DMS153 treated with DMSO at 0.1 percent for 48 hours (cell line): ENCODE measurements around the gene KRT80.
A peak's percentile ranks its signal among the peaks of the same experiment; 100 is the strongest.

Experiments
- DNase-seq: peaks from one replicate; lab custom pipeline; 2025; ENCODE audit not compliant: unreplicated experiment; lab: John Stamatoyannopoulos, UW

The KRT80 gene

DNA sequence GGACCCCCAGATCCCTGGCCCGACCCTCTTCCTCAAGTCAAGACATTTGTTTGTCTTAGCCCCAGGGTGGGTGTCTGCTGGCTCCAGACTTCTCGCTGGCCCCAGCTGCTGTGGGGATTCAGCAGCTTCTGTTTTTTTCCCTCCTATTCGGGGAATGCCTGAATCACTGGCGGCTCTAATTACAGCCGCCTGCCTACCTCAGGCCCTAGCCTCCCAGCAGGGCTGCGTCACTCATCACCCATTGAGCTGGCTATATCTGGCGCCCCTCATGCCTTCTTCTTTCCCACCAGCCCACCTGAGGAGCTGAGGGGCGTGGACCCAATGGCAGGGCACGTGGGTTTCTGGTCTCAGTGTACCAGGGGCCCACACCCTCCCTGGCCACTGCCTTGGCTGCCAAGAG is 10.1 kb downstream of the KRT80 start:
- DNase-seq = no peak

- DNase-seq = no peak
Measured at GRCh38 chr12:52180971-52181628, 10.7 kb downstream of the KRT80 start.

DNA sequence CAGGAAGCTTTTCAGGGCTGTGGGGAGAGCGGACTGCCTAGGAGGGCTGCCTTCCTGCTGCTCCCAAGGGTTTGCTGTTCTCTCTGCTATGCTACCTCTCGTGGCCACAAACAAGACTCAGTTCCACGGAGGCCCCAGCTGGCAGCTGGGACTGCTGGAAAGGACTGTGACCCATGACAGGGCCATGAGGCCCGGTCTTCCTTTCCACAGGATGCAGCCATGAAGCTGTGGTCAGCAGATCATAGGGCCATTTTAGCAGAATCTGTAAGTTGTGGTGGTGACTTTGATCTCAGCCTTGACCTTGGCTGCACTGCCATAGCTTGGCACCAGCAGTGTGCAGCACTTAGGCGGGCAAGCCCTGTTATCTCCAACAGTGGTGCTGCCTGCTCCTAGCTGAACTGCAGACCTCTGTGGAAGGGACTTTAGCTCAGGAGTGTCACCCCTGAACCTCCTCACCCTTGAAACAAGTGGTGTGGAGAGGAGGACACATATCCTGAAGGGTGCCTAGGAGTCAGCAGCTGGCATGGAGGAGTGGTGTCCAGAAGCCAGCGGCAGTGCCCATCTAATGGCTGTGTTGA is 12.3 kb downstream of the KRT80 start:
- DNase-seq = no peak

- DNase-seq = no peak
Measured at GRCh38 chr12:52178984-52179383, 12.8 kb downstream of the KRT80 start.

DNA sequence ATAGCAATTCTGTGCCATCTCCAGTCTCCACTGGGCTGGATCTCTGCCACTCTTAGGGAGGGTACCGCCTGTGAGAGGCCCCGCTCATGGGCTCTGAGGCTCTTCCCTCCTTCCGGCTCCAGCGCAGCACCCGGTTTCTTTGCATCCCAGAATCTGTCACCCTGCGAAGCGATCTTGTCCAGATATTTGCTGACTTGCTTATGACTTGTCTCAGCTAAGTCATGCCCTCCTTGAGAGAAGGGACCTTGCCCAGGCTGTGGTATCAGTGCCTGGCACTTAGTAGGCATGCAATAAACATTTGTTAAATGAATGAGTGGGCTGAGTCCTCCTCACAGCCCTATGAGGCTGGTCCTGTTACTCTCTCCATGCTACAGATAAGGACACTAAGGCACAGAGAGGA is 13.4 kb downstream of the KRT80 start:
- no peak for DNase-seq

DNA sequence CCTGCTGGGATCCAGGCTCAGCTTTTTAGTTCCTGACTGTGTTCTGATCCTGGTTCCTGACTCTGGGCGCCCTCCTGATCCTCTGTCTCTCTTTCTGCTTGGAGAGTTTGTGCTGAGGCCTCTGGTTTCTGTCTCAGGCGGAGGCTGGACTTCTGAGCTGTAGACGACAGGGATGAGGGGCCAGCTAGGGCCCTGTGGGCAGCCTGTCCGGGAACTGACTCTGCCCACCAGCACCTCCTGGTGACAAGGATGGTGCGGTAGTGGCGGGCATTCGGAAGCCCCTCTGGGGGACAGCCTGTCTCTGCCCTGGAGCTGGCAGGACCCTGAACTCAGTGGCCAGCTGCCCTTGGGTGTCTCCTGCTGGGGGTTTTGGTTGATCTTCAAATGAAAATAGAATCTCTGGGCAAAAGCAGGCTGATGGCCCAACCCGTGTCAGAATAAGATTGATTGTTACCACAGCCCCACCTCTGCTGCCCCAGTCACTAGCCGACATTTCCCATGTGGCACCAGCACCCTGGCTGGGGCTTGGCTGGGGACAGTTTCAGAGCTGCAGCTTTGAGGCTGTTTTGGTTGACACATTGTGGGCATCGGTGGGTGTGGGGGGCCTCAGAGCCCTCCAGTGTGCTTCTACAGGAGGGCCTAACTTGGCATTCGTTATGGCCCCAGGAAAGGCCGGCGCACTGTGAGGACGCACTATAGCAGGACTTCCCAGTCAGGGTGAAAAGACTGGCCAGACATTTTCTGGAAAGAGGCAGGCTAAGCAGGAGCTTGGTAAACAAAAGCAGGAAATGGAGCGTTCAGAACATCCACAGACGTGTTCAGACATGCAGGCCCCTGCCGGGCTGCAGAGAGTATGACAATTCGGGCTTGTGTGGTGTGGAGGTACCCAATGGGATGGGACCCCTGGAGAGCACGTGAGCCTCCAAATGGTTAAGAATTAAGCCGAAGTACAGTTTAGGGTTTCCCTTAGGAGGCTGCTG is 16.2 kb downstream of the KRT80 start:
- DNase-seq = peak; percentile 71

DNA sequence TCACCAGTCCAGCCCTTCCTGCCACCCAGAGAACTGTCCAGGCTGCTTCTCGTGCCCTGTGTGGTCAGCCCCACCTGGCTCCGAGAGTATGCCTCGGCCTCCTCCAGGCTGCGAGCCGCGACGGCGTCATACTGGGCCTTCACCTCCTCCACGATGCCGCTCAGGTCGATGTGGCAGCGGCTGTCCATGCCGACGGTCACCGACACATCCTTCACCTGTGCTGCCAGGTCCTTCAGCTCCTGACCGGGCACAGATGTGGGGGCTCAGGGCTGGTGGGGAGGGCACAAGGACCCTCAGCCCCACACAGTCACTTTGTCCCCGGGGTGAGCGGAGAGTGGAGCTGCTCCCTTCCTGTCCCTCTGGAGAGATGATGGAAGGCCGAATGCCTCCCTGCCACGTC is 18.3 kb downstream of the KRT80 start:
- no peak for DNase-seq

DNA sequence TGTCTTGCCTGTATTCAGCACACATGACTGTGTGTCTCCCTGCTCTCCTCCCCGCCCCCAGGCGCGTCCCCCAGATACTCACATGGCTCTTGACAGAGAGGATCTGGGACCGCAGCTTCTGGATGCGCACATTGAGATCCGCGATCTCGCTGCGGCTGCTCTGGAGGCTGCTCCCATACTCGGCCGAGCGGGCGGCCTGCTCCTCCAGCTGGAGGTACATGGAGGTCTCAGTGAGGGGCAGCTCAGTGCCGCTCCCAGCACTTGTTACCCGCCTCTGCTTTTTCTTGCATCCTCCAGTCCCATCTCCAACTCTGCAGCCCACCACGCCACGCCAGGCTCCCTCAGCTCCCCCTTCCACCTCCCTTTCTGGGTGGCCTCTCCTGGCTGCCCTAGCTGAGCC is 18.9 kb downstream of the KRT80 start:
- no peak for DNase-seq

DNA sequence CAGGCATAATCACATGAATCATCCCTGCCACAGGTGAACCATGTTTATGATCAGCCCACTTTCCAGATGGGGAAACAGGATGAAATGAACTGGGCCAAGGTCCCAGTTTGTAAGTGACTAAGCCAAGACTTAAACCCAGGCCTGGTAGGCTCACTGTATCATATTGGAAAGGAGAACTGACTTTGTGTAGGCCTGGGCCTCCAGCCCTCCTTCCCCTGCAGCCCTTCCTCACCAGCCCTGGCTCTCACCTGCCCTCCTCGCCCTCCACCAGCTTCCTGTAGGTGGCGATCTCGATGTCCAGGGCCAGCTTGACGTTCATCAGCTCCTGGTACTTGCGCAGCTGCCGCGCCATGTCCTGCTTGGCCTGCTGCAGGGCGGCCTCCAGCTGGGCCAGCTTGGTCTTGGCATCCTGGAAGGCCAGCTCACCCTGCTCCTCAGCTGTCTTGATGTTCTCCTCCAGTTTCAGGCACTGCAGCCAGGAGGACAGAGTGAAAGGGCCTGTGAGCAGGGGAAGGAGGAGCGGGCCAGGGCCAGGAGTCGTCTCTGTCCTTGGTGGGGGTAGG is 19.8 kb downstream of the KRT80 start:
- no peak for DNase-seq

DNA sequence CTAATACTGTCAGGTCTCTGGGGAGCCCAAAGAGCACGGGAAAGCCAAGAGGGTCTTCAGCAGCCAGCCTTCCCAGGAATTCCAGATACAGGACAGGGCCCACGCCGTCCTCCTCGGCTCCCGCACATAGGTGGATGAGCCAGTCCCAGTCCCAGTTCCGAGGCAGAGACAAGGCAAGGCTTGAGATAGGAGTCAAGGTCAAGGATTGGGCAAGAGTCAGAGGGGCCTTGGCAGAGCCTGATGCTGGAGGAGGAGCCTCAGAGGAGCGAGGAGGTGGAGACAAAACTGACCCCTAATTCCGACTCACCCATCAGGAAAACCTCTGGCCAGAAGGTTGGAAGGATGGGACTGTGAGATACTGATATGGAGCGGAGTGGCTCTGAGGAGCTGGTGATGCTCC is 21.0 kb downstream of the KRT80 start:
- DNase-seq = no peak

DNA sequence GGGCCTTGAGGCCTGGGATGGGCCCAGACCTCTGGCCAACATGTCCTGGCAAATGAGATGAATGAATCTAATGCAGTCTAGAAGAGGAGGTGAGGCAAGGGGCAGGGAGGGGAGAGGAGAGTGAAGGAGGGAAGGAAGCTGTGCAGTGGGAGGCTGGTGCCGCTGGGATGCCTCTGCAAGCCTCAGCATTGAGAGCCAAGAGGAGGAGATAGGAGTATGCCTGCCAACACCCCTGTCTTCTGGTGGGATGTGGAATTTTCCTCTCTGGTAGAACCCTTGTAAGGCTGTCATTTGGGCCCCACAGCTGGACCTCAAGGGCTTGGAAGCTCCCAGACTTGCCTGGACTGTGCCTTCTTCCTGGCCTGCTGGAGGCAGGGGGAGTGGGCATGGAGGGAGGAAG is 21.9 kb downstream of the KRT80 start:
- no peak for DNase-seq

GRCh38 chr12:52168019-52168717 is 23.6 kb downstream of the KRT80 start:
- DNase-seq = no peak

GRCh38 chr12:52167526-52167925 is 24.3 kb downstream of the KRT80 start:
- no peak for DNase-seq

GRCh38 chr12:52166672-52167071 is 25.1 kb downstream of the KRT80 start:
- DNase-seq = no peak

- no peak for DNase-seq
Measured at GRCh38 chr12:52165096-52165855, 26.5 kb downstream of the KRT80 start.

- DNase-seq = no peak
Measured at GRCh38 chr12:52164624-52165023, 27.2 kb downstream of the KRT80 start.

DNA sequence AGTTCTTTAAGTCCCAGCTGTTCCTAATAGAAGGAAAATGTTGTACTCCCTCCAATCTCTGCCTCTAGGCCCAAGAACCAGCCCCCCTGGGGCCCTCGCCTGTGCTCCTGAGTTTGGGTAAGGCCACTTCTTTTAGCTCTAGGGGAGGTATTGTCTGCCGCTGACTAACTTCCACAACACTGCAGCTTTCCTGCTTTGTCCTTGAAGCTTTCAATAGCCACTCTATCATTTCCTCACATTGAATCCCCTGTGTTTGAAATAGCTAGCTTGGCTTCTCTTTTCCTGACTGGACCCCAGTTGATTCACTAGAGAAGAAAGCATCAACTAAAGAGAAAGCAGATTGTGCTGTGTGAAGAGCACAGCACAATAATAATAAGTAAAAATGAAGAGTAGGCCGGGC is 28.8 kb downstream of the KRT80 start:
- DNase-seq = no peak

GRCh38 chr12:52160200-52160599 is 31.6 kb downstream of the KRT80 start:
- no peak for DNase-seq

GRCh38 chr12:52157566-52158150 is 34.2 kb downstream of the KRT80 start:
- no peak for DNase-seq
